Testis (tissue), 2 donors: ENCODE data around the gene ARAP2.

ENCODE experiments used
- POLR2A ChIP-seq: fragments of 450-650 bp; IDR thresholded peaks from one replicate; pipeline ENCODE4 v1.6.1; 2017; ENCODE audit warnings: antibody characterized with exemption, mild to moderate bottlenecking, moderate library complexity
- TF ChIP-seq, protein P1 (sequence below), 3 experiments: fragments of 450-650 bp in 2 of 3; fragments of 200-600 bp in 1 of 3; sonication (generic) in 1 of 3; IDR thresholded peaks; one replicate each; pipeline ENCODE4 v1.5.1; 2016 to 2019; ENCODE audit warnings: antibody characterized with exemption in 3 of 3, mild to moderate bottlenecking in 2 of 3, moderate library complexity in 1 of 3

DNA sequence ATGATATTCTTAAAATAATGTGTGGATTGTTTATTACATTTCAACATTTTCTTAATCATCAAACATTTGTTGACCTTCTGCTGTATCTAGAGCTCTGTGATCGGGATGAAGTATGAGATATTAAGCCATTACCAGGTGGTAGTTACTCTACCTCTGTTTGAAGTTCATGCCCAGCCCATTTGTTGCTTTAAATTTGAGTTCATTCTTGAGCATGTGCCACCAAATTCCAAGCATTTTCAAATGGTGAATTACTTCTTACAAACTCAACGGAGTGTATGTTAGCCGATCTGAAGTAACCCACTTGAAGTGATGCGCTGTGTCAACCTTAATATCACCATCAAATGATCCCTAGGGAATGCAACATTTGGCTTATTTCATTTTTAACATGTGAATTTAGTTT is 29.8 kb upstream of the ARAP2 start:
- TF ChIP-seq, protein P1, sequence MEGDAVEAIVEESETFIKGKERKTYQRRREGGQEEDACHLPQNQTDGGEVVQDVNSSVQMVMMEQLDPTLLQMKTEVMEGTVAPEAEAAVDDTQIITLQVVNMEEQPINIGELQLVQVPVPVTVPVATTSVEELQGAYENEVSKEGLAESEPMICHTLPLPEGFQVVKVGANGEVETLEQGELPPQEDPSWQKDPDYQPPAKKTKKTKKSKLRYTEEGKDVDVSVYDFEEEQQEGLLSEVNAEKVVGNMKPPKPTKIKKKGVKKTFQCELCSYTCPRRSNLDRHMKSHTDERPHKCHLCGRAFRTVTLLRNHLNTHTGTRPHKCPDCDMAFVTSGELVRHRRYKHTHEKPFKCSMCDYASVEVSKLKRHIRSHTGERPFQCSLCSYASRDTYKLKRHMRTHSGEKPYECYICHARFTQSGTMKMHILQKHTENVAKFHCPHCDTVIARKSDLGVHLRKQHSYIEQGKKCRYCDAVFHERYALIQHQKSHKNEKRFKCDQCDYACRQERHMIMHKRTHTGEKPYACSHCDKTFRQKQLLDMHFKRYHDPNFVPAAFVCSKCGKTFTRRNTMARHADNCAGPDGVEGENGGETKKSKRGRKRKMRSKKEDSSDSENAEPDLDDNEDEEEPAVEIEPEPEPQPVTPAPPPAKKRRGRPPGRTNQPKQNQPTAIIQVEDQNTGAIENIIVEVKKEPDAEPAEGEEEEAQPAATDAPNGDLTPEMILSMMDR (IDR thresholded peaks at IDR 0.05): no peak
- no peak for TF ChIP-seq POLR2A
